ENCODE measurements around the gene ST6GALNAC6. TPM values are rescaled to one million over a fixed set of nuclear protein-coding genes. Genes with fewer than 3 reads are reported as not detected.
"Not testable (repeated sequence)": the region's sequence is repeated elsewhere in the genome, so short reads cannot be mapped to it uniquely, and the experiment has no call there.

Gene ST6GALNAC6
- total RNA-seq, 1 experiment from 2014 or later = 40.6 TPM

DNA sequence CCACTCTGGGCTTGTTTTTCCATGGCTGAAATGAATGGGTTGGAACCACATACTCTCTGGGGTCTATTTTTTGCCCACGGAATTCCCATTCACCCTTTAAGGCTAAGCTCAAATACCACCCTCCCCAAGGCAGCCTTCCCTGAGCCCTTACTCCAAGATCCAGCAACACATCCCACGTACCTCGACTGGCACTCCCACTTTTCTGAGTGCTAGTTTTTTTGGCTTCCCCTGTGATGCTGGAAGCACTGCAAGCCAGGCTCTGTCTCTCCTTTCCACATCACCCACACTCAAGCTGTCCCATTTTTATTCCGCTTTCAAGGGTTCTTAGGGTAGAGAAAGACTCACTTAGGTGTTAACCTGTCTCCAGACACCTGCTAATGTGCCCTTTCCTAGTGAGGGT lies 6.0 kb downstream of the ST6GALNAC6 start:
- no peak for DNase-seq (ENCODE audit: low spot score)

GRCh38 chr9:127892831-127893230 lies 6.6 kb downstream of the ST6GALNAC6 start:
- DNase-seq (ENCODE audit: low spot score) = no peak

- DNase-seq (ENCODE audit: low spot score) = no peak
Observed at GRCh38 chr9:127890053-127890452, 9.3 kb downstream of the ST6GALNAC6 start.

DNA sequence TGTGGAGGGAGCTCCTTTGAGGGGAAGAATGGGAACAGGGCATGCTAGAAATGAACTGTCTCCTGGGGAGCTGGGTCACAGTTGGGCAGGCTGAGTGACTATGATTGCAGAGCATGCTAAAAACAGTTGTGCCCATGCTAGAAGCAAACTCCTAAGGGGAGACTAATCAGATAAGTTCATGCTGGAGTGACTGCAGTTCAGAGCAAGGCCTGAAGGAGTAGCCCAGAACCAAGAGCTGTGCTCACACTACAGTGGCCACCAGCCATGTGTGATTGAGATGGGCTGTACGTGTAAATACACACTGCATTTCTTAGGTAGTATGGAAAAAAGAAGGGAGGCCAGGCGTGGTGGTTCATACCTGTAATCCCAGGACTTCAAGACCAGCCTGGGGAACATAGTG lies 11.6 kb downstream of the ST6GALNAC6 start:
- DNase-seq (ENCODE audit: low spot score) = no peak

- DNase-seq (ENCODE audit: low spot score) = no peak
Observed at GRCh38 chr9:127886401-127886972, 12.9 kb downstream of the ST6GALNAC6 start.

GRCh38 chr9:127885508-127886281 lies 13.7 kb downstream of the ST6GALNAC6 start:
- DNase-seq (ENCODE audit: low spot score) = no peak

DNA sequence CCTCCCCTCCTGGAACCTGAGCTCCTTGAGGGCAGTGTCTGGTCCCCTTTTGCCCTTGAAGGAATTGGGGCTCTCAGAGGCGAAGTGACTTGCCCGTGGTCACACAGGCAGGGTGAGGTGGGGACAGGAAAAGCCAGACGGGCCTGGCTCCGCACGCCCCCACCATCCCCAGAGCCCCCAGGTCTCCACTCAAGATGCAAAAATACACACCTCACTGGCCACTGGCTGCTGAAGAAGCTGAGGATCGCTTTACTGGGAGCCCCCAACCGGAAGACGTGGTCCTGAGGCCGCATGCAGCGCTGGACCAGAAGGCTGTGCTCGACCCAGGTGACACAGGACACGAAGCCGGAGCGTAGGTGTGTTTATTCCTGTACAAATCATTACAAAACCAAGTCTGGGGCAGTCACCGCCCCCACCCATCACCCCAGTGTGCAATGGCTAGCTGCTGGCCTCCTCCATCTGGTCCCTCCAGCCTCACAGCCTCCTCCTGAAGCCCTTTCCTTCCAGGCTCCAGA lies 14.4 kb downstream of the ST6GALNAC6 start:
- no peak for DNase-seq (ENCODE audit: low spot score)

- DNase-seq (ENCODE audit: low spot score) = peak; percentile 80
Observed at GRCh38 chr9:127884427-127884911, 14.9 kb downstream of the ST6GALNAC6 start.

DNA sequence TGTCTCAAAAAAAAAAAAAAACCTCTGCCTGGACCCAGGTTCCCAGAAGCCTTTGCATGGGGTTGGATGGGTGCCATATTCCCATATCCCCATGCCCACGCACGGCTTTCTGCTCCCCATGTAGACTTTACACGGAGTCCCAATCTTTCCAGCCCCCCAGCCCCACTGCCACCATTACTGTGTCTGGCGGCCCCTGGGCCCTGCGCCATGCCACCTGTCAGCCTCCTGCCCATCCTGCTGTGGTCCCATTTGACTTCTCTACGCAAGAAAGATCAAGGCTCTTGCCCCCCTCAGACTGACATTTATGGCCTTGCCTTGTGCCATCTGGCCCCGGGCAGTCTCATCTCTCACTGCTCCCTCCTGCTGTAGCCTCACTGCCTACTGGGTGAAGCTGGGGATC lies 15.4 kb downstream of the ST6GALNAC6 start:
- DNase-seq (ENCODE audit: low spot score) = no peak

- DNase-seq (ENCODE audit: low spot score) = not testable (repeated sequence)
Observed at GRCh38 chr9:127881715-127882114, 17.7 kb downstream of the ST6GALNAC6 start.

DNA sequence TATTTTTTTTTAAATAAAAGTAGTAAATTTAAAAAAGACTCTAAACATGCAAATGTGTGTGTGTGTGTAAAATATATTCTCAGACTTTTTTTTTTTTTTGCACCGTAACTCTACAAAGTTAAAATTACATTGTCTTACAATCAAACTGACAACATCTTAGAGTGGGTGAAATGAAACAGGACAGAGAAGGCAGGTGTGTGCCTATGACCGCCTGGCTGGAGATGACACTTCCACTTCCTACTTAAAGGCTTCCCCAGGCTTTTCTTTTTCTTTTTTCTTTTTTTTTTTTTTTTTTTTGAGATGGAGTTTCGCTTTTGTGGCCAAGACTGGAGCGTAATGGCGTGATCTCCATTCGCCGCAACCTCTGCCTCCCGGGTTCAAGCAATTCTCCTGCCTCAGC lies 19.3 kb downstream of the ST6GALNAC6 start:
- no peak for DNase-seq (ENCODE audit: low spot score)

GRCh38 chr9:127878652-127879390 lies 20.6 kb downstream of the ST6GALNAC6 start:
- no peak for DNase-seq (ENCODE audit: low spot score)

GRCh38 chr9:127878001-127878651 lies 21.3 kb downstream of the ST6GALNAC6 start:
- DNase-seq (ENCODE audit: low spot score) = no peak

GRCh38 chr9:127877566-127877998 lies 21.8 kb downstream of the ST6GALNAC6 start, which contains the start of gene AK1:
AK1 (minus strand) TSS chr9:127877675; CDS start chr9:127874617, 3,058 bp downstream.
- no peak for DNase-seq (ENCODE audit: low spot score)

- DNase-seq (ENCODE audit: low spot score) = no peak
Observed at GRCh38 chr9:127876764-127877562, 22.4 kb downstream of the ST6GALNAC6 start.

DNA sequence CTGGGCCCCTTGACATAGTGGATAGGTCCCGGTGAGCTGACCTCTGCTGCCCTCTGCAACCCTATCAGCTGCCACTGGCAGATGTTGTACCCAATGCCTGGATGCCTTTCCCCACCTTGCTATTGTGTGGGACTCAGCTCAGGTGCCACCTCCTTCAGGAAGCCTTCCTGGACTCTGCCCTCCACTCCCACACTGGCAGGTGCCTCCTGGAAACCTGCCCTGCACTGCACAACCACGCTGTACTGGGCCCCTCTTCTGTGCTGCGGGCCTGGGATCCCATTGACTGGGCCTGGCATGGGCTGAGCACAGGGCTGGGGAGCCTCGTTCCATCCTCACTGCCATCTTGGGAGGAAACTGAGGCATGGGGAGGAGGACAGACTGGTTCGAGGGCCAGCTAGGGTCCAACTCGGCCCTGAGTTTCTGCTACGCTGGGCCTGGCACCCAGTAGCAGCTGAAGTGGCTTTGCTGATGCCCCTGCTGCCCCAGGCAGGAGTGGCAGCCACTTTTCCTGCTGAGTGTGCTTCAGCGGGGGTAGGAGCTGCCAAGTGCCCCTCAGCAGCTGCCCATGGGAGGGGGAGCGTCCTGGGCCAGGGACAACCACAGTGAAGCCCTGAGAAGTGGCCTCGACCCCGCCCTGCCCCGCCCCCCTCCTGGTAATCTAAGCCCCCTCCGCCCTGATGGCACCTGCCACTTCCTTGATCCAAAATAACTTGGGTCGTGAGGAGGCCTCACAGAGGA lies 23.2 kb downstream of the ST6GALNAC6 start:
- no peak for DNase-seq (ENCODE audit: low spot score)

GRCh38 chr9:127875306-127875966 lies 24.0 kb downstream of the ST6GALNAC6 start:
- DNase-seq (ENCODE audit: low spot score) = peak; percentile 54

- DNase-seq (ENCODE audit: low spot score) = peak; percentile 74
Observed at GRCh38 chr9:127874301-127875221, 24.8 kb downstream of the ST6GALNAC6 start.
